Activated T-cell treated with anti-CD3 and anti-CD28 coated beads for 1 hour (primary cell): ENCODE results near the gene AVP.

Experiments used
- DNase-seq: peaks from one replicate; pipeline ENCODE4 v3.0.0-alpha.2; 2020; ENCODE audit warnings: low read depth

Gene AVP

GRCh38 chr20:3109350-3110302, 25.1 kb upstream of the AVP start:
- DNase-seq, result no peak

GRCh38 chr20:3107464-3108025, 23.0 kb upstream of the AVP start:
- no peak for DNase-seq

DNA sequence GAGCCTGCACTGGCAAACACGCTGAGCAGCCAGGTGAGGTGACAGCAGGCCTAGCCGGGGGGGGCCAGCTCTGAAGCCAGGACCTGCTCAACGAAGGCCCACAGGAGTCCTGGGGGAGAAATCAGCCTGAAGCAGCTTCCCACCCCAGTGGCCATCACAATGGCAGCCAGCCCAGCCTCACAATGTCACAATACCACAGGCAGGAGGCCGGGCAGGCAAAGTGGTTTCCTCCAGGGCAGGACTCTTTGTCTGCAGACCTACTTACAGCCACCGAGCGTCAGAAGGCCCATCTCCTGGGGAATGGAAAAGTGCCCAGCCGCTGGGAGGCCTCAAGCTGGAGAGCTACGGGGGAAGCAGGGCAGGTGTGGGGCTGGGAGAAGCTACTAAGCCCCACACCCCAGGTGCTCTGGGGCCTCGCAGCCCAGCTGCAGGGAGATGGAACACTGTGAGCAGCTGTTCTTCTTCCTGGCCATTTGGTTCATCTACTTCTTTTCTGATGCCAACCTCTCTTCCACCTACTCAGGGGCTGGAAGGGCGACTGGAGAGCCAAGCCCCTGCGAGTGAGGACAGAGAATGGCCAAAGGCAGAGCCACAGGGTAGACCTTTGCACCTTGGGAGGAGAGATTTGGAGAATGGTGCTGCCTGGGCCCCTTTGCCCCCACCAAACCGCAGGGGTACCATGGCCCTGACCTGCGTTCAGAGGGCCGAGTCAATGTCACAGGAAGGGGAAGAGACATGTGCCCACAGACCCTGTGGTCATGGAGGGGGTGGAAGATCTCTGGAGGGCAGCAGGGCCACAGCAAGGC, 22.3 kb upstream of the AVP start:
- DNase-seq, result no peak

DNA sequence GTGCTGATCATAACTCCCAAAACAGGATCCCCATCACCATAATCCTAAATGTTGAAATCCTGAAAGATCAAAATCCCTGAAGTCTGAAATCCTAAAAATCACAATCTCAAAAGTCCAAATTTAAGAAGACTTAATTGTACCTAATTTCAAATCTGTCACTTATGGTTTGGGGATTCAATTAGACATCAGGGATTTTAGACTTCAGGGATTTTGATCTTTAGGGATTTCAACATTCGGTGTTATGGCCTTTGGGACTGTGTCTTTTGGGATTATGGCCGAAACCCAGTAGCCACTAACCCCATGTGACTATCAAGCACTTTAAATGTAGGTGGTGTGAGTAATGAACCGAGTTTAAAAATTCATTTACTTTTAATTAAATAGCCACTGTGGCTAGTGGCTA, 21.7 kb upstream of the AVP start:
- DNase-seq, result no peak

GRCh38 chr20:3105256-3106137, 21.0 kb upstream of the AVP start:
- no peak for DNase-seq

DNA sequence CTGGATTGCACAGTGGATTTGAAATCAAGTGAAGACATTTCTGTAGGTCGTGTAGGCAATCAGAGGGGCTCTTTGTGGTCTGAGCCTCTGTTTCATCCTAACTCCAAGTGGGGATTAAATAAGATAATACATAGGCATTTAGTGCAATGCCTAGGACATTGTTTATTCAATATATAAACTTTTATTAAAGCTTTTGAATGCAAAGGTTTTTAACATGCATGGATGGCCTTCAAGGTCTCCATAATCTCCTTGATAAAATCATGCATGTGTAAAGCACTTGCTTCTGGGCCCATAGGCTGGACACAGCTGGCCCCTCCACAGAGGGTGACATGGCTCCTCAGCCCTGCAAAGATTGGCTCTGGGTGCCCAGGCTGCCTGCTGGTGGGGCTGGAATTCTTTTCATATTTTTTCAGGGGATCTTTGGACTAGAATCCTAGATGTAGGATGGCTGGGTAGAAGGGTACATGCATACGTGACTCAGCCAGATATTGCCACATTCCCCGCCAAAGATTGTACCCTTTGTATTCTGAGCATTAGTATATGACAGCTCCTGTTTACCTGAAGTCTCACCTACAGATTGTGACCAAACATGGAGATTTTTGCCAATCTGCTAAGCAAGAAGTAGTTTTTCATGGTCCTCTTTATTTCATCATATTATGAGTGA, 19.0 kb upstream of the AVP start:
- DNase-seq, result no peak

GRCh38 chr20:3102575-3103368, 18.2 kb upstream of the AVP start:
- DNase-seq, result no peak

DNA sequence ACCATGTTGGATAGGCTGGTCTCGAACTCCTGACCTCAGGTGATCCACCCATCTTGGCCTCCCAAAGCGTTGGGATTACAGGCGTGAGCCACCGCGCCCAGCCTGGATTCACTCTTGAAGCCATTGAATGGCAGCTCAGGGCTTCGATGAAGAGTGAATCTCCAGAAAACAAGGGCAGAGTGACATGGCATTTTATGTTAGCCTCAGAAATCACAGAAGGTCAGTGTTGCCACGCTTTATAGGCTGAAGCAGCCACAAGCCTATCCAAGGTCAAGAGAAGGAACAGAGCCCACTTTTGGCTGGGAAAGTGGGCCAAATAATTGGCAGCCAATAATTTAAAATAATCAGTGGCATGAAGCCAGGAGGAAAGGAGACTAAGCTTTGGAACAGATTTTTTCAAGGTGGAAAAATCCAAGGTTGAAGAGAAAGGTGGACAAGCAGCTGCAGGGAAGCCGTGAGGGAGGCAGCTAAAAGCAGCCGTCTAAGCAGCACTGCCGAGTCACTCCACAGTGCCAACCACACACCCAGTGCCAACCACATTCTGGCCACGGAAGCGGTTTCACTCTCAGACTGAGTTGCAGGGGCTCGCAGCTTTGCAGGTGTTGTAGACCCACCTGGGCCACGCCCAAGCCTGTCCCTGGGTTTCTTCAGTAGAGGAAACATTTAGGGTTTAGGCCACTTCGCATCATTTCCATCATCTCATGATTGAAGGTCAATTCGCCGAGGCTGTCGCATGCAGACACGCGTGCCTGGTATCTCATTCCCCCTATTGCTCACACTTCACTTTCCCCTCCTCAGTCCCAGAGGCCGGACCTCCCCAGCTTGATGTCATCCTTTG, 17.4 kb upstream of the AVP start:
- no peak for DNase-seq

- no peak for DNase-seq
Measured at GRCh38 chr20:3101251-3101650, 16.7 kb upstream of the AVP start.

DNA sequence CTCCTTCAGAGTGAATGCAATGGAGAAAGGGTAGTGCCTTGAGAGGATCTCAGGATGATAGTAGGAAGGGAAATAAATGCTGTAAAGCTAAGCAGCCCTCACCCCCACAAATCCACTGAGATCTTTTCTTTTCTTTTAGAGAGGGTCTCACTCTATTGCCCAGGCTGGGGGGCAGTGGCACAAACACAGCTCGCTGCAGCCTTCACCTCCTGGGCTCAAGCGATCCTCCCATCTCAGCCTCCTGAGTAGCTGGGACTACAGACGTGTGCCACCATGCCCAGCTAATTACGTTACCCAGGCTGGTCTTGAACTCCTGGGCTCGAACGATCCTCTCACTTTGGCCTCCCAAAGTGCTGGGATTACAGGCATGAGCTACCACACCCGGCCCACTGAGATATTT, 16.0 kb upstream of the AVP start:
- DNase-seq, result no peak

DNA sequence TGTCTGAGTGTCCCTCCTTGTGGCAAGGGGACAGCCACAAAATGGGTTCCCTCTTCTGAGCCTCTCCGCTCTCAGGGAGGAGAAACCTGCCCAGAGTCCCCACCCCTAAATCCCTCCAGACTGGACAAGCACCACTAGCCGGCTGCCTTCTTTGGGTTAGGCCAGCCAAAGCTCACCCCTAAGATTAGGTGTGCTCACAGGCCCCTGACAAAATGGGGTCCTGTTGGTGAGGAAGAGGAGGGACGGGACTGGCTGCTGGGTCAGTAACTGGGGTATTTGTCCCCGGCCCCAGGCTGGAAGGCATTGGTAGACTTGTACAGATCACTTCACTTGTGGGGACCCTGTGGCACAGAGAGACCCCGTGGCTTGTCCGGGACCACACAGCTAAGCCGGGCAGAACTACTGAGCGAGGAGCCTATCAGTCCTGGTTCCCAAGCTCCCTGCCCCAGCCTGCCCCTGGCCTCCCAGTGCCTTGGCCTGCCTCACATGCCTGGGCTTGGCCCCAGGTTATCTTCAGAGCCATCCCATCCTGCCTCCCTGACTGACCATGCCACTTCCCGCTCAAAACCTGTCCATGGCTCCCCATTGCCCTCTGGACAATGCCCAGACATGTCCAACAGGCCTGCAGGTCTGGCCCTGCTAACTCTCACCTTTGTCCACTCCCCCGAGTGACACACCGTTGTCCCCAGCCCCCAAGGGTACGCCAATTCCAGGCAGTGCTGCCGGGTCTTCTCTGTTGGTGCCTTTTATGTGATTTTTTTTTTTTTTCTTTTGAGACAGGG, 10.5 kb upstream of the AVP start:
- DNase-seq, result no peak

DNA sequence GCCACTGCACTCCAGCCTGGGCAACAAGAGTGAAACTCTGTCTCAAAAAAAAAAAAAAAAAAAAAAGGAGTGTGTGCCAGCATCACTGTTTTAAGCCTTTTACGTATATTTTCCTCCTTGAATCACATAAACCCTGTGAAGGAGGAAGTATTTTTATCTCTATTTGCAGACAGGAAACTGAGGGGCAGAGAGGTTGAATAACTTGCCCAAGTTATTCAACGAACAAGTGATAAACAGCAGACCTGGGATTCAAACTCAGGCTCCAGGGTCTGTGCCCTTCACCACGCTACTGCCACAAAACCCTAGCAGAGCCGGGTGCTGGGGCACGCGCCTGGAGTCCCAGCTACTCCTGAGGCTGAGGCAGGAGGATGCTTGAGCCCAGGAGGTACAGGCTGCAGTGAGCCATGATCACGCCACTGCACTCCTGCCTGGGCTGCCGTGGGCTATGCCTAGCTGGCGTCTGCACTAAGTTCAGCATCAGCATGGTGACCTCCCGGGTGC, 9.4 kb upstream of the AVP start:
- no peak for DNase-seq

- DNase-seq, result peak; percentile 40
Measured at GRCh38 chr20:3092611-3093379, 8.3 kb upstream of the AVP start.

DNA sequence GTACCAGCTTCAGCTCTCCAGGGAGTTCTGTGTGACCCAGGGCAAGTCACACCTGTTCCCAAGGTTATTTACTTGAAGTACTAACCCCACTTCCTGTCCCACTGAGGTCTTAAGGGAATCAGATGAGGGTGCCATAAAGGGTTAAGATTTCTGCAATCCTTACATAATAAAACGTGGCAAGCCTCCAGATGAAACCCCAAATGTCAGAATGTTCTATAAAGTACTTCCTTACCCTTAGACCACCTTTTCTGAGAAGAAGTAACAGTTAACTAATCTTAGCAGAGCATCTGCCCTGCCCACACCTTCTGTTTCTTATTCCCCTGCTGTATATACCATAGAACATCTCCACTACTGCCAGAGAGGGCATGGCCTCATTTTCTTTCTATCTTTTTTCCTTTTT, 6.0 kb upstream of the AVP start:
- DNase-seq, result no peak

DNA sequence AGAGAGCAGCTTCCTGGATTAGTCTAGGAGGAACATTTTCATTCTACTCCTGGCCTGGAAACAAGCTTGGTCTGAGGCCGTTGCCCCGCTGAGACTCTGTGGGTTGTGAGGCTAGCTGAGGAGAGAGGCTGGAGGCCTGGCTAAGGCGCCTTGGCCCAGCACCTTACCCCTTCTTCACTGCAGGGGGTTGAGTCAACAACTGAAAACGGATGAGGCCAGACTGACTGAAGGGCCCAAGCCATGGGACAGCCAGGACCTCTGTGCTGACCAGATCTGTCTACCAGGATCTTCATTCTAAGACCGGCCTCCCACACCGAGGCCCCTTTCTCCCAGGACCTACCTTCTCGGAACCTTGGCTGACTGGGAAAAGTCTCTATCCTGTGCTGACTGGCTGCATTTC, 3.5 kb upstream of the AVP start:
- DNase-seq, result no peak

- no peak for DNase-seq
Measured at GRCh38 chr20:3085571-3086072, 1.1 kb upstream of the AVP start.

DNA sequence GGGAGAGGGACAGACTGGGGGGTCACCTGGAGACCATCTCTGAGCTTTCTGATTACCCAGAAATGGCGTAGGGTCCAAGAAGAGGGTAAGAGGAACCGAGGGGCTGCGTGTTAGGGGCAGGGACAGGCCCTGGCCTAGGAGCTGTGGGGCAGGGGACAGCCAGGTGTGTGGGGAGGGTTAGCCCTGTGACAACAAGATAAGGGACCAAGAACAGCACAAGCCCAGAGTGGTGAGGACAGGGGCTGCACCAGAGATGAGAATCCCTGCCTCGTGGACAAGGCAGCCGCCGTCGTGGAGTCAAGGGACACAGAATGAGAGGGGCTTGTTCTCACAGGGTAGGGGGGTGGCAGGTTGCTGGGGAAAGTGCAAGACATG, 449 bp upstream of the AVP start:
- no peak for DNase-seq
